ENCODE results near the gene TPM3.

DNA sequence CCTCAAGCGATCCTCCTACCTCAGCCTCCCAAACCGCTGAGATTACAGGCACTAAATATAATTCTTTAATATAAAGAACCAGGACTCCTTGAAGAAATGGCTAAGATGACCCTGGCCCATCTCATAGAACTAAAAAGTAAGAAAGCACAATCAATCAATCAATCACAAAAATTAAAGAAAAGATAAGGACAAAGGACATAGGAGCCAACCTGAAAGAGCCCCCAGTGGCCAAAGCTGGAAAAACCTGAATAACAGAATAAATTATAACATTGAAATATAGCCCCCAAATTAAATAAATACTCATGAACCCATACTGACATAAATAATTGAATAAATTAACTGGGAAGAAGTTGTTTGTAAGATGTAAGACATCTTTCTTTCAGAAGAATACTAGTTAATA lies 45.9 kb downstream of the TPM3 start:
- TF ChIP-seq POLR2A (IDR thresholded peaks at IDR 0.05; ENCODE audit: low read length) (no peak), GATA1 (IDR thresholded peaks at IDR 0.05; ENCODE audit: low read depth, low read length) (no peak)
